Astrocyte of the cerebellum (primary cell): ENCODE results near the gene FAM170A.

Experiments
- DNase-seq: peaks from one replicate; pipeline ENCODE4 v3.0.0-alpha.2; 2011; ENCODE audit warnings: low read depth
- H3K4me3 ChIP-seq: 2 replicates; pipeline ENCODE4 v1.5.1; 2011; ENCODE audit warnings: mild to moderate bottlenecking, low read depth, low read length, moderate library complexity
- CTCF ChIP-seq: IDR thresholded peaks from 2 replicates; pipeline ENCODE4 v1.5.1; 2012; ENCODE audit warnings: low read length, low read depth, moderate library complexity, mild to moderate bottlenecking; ENCODE audit errors: missing control alignments
- in situ Hi-C: cut with HindIII; loops from 2 replicates; pipeline ENCODE4 v1.10.0; 2017; ENCODE audit warnings: low sequenced_read_pairs

FAM170A gene

GRCh38 chr5:119656023-119656422, 26.7 kb downstream of the FAM170A start:
- in situ Hi-C loops, result no loop called here
- no peak overlapping the region for H3K4me3 ChIP-seq
- no peak for DNase-seq
- TF ChIP-seq CTCF, result no peak

GRCh38 chr5:119666542-119666941, 37.2 kb downstream of the FAM170A start:
- no peak for TF ChIP-seq CTCF
- H3K4me3 ChIP-seq, result no peak overlapping the region
- DNase-seq, result no peak
- in situ Hi-C loops, result no loop called here

- no peak for TF ChIP-seq CTCF
- H3K4me3 ChIP-seq, result no peak overlapping the region
- no peak for DNase-seq
- in situ Hi-C loops, result no loop called here
Measured at GRCh38 chr5:119678351-119679028, 49.1 kb downstream of the FAM170A start.

GRCh38 chr5:119680080-119680479, 50.7 kb downstream of the FAM170A start:
- no peak for TF ChIP-seq CTCF
- in situ Hi-C loops, result no loop called here
- no peak for DNase-seq
- H3K4me3 ChIP-seq, result no peak overlapping the region

GRCh38 chr5:119681734-119682133, 52.4 kb downstream of the FAM170A start:
- no peak for TF ChIP-seq CTCF
- H3K4me3 ChIP-seq, result no peak overlapping the region
- no peak for DNase-seq
- in situ Hi-C loops, result no loop called here

- no peak for DNase-seq
- no peak overlapping the region for H3K4me3 ChIP-seq
- no peak for TF ChIP-seq CTCF
- in situ Hi-C loops, result no loop called here
Measured at GRCh38 chr5:119682372-119682771, 53.0 kb downstream of the FAM170A start.
